GM10248 (cell line): ENCODE results near the gene SSBP1.
"Not testable (repeated sequence)": the region's sequence is repeated elsewhere in the genome, so short reads cannot be mapped to it uniquely, and the experiment has no call there.

ENCODE experiments used
- CTCF ChIA-PET: fragments of 300-600 bp; sonication (Branson Sonifier 250); formaldehyde crosslinking; extraction: SDS; loops from one replicate; lab custom pipeline; 2021; ENCODE audit warnings: antibody characterized with exemption; lab: Yijun Ruan, JAX
- POLR2A ChIA-PET: fragments of 350-650 bp; sonication (Branson Sonifier 250); formaldehyde crosslinking; extraction: SDS; loops from one replicate; lab custom pipeline; 2020; ENCODE audit warnings: antibody characterized with exemption; lab: Yijun Ruan, JAX
- DNase-seq: peaks from one replicate; pipeline ENCODE4 v3.0.0; 2012; ENCODE audit errors: extremely low spot score
- CTCF ChIP-seq: IDR thresholded peaks from 2 replicates; pipeline ENCODE4 v1.5.1; 2012; ENCODE audit warnings: mild to moderate bottlenecking, low read depth; ENCODE audit errors: extremely low read depth, missing control alignments, control extremely low read depth

SSBP1 gene

GRCh38 chr7:141744131-141744530, 6.0 kb downstream of the SSBP1 start:
- ChIA-PET CTCF (interaction anchor here (1.3 to 1.4 kb wide), 2 partner anchors 16 to 90 kb away, joined by 3 read pairs; no protein-coding TSS in a partner anchor), POLR2A (no interaction called here)
- DNase-seq, result no peak
- TF ChIP-seq CTCF, result no peak

DNA sequence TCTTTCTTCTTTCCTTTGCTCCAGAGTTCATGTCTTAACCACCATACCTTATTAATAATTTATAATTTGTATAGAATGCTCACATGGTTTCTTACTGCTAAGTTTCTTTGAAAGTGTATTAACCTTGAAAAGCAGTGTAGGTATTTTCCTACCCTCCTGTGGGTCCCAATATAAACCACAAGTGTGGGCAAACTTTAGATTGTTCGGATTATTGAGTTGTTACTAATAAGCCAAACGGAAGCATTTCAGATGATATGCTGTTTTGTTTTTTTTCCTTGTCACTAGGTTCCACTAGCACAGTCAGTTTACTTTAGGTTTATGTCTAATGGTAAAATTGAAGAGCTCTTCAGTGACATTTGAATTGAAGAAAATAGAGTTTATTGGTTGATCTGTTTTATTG, 10.2 kb downstream of the SSBP1 start:
- ChIA-PET CTCF (no interaction called here), POLR2A (no interaction called here)
- no peak for DNase-seq
- no peak for TF ChIP-seq CTCF

DNA sequence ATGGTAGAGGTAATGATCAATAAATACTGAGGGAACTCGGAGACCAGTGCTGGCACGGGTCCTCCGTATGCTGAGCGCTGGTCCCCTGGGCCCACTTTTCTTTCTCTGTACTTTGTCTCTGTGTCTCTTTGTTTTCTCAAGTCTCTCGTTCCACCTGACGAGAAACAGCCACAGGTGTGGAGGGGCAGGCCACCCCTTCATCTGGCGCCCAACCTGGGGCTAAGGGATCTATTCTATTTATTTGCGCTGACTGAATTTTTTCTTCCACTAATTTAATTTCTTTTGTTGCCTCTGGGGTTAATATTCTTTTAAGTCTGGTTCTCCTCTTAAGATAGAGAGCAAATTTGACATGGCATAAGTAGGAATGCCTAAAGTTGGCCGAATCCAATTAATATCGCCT, 13.7 kb downstream of the SSBP1 start:
- CTCF ChIA-PET, DNase-seq, POLR2A ChIA-PET: not testable (repeated sequence)

- no peak for DNase-seq
- ChIA-PET POLR2A (no interaction called here), CTCF (no interaction called here)
- TF ChIP-seq CTCF, result no peak
Observed at GRCh38 chr7:141752634-141753033, 14.5 kb downstream of the SSBP1 start.

GRCh38 chr7:141754939-141755338, 16.8 kb downstream of the SSBP1 start:
- POLR2A ChIA-PET, result no interaction called here
- no peak for DNase-seq
- peak; percentile 35 for TF ChIP-seq CTCF
- CTCF ChIA-PET, result interaction anchor here (1.0 to 1.5 kb wide), 2 partner anchors 17 to 31 kb away, joined by 4 to 7 read pairs; partner anchors contain the start of gene SSBP1

- DNase-seq, result no peak
- ChIA-PET POLR2A (no interaction called here), CTCF (interaction anchor here (1.3 kb wide), 1 partner anchor 22 kb away, joined by 4 read pairs; no protein-coding TSS in a partner anchor)
- no peak for TF ChIP-seq CTCF
Observed at GRCh38 chr7:141763797-141764196, 25.6 kb downstream of the SSBP1 start, which contains the start of gene TAS2R3. Gene TAS2R3, plus strand, starts transcription at chr7:141764097. Its CDS starts 62 bp downstream, at chr7:141764159.

DNA sequence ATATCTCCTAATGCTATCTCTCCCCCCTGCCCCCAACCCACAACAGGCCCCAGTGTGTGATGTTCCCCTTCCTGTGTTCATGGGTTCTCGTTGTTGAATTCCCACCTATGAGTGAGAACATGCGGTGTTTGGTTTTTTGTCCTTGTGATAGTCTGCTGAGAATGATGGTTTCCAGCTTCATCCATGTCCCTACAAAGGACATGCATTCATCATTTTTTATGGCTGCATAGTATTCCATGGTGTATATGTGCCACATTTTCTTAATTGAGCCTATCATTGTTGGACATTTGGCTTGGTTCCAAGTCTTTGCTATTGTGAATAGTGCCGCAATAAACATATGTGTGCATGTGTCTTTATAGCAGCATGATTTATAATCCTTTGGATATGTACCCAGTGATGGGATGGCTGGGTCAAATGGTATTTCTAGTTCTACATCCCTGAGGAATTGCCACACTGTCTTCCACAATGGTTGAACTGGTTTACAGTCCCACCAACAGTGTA, 32.0 kb downstream of the SSBP1 start:
- CTCF ChIA-PET, result interaction anchor here (1.3 kb wide), 1 partner anchor 14 kb away, joined by 4 read pairs; no protein-coding TSS in a partner anchor
- DNase-seq, result not testable (repeated sequence)

More for the DNA sequence above, 32.0 kb downstream of the SSBP1 start:
- POLR2A ChIA-PET, result not testable (repeated sequence)
